ENCODE results near the gene TRIM41.

TRIM41 gene

GRCh38 chr5:181188700-181189362 is 34.2 kb upstream of the TRIM41 start:
- peak overlapping the region; percentile 62 for H3K27ac ChIP-seq (ENCODE audit: low read depth, low read length)
- peaks cover 5% of the 10 kb centered on the region for H3K4me1 ChIP-seq (ENCODE audit: control insufficient read depth, insufficient read depth, low read length)
- no peaks in the 10 kb centered on the region for H3K27me3 ChIP-seq (ENCODE audit: control insufficient read depth, insufficient read depth, low read length)
- H3K9ac ChIP-seq (ENCODE audit: low read length): peak overlapping the region; percentile 13
- H3K4me3 ChIP-seq (ENCODE audit: low read length): peak overlapping the region; percentile 95
- H3K36me3 ChIP-seq (ENCODE audit: control insufficient read depth, insufficient read depth, low read length): no peaks in the 10 kb centered on the region

DNA sequence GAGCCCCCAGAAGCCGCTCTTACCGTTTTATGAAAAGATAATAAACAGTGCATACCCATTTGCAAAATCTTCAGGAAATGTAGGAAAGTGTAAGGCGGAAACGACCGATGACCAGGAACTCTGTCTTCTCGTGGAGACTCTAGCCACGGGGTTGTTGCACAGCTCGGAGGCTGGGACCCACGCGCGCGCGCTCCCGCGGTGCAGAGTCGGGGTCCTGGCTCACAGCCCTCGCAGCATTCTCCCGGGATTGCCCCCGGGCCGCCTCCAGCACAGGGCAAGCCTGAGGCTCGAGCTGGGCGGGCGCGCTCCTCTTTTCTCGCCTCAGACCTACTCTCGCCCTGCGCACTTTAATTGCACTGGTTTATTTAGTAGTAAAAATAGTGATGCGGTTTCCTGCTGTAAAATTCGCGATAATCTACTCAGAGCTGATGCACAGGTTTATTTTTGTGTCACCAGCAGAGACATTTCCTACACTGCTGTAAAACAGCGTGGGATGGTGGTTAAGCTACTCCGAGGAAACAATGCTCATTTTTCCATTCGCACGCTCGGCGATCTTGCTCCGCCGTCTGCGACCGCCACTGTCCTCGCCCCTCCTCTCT is 33.6 kb upstream of the TRIM41 start:
- peaks cover 5% of the 10 kb centered on the region for H3K4me1 ChIP-seq (ENCODE audit: control insufficient read depth, insufficient read depth, low read length)
- H3K9ac ChIP-seq (ENCODE audit: low read length): peak overlapping the region; percentile 13
- peak overlapping the region; percentile 49 for H3K27ac ChIP-seq (ENCODE audit: low read depth, low read length)
- no peaks in the 10 kb centered on the region for H3K27me3 ChIP-seq (ENCODE audit: control insufficient read depth, insufficient read depth, low read length)
- H3K36me3 ChIP-seq (ENCODE audit: control insufficient read depth, insufficient read depth, low read length): no peaks in the 10 kb centered on the region
- H3K4me3 ChIP-seq (ENCODE audit: low read length): peak overlapping the region; percentile 95

- Histone ChIP-seq H3K27me3 (ENCODE audit: control insufficient read depth, insufficient read depth, low read length) (no peaks in the 10 kb centered on the region), H3K27ac (ENCODE audit: low read depth, low read length) (no peak overlapping the region), H3K4me3 (ENCODE audit: low read length) (peak overlapping the region; percentile 95), H3K9ac (ENCODE audit: low read length) (peak overlapping the region; percentile 17), H3K4me1 (ENCODE audit: control insufficient read depth, insufficient read depth, low read length) (peaks cover 5% of the 10 kb centered on the region), H3K36me3 (ENCODE audit: control insufficient read depth, insufficient read depth, low read length) (no peaks in the 10 kb centered on the region)
These were observed 32.9 kb upstream of the TRIM41 start for GRCh38 chr5:181189962-181190710.

DNA sequence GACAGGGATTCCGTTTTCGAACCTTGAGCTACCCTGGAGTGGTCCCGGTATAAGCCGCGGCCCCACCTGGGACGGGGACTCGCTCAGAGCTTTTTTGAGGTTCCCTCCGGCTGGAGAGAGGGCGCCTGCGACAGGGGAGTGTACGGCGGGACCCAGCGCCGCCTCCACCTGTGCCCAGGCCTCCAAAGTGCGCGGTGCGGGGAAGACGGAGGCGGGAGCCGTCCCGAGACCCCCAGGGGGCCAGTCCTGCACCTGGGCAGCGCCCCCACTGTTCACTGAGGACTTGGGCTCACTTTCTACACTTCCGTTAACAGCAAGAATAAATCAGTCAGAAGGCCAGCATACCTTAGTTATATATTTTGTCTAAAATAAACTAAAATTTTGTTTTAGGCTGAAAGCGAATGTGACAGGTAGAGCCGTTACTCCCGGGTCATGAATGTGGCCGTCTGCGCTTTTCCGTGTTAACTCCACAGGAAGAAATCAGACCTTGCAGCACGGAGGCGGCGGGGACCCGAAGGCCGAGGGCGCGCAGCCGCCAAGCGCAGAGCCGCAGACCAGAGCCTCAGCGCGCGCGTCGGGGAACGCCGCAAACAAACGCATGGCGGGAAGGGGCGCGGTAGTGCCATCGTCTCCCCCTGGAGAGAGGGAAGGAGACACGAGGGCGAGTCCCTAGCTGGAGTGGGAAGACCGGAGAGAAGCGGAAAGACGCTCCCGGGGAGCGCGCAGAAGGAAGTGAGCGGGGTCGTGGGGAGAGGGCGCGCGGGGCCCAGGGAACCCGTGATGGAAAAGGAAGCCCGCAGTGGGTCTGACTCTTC is 32.2 kb upstream of the TRIM41 start:
- H3K36me3 ChIP-seq (ENCODE audit: control insufficient read depth, insufficient read depth, low read length): no peaks in the 10 kb centered on the region
- peak overlapping the region; percentile 47 for H3K27ac ChIP-seq (ENCODE audit: low read depth, low read length)
- peaks cover 5% of the 10 kb centered on the region for H3K4me1 ChIP-seq (ENCODE audit: control insufficient read depth, insufficient read depth, low read length)
- H3K27me3 ChIP-seq (ENCODE audit: control insufficient read depth, insufficient read depth, low read length): no peaks in the 10 kb centered on the region
- H3K9ac ChIP-seq (ENCODE audit: low read length): peak overlapping the region; percentile 4
- peak overlapping the region; percentile 95 for H3K4me3 ChIP-seq (ENCODE audit: low read length)

GRCh38 chr5:181191526-181192336 is 31.4 kb upstream of the TRIM41 start:
- peaks cover 5% of the 10 kb centered on the region for H3K4me1 ChIP-seq (ENCODE audit: control insufficient read depth, insufficient read depth, low read length)
- peak overlapping the region; percentile 85 for H3K27ac ChIP-seq (ENCODE audit: low read depth, low read length)
- H3K36me3 ChIP-seq (ENCODE audit: control insufficient read depth, insufficient read depth, low read length): no peaks in the 10 kb centered on the region
- H3K9ac ChIP-seq (ENCODE audit: low read length): peak overlapping the region; percentile 64
- H3K4me3 ChIP-seq (ENCODE audit: low read length): peak overlapping the region; percentile 95
- H3K27me3 ChIP-seq (ENCODE audit: control insufficient read depth, insufficient read depth, low read length): no peaks in the 10 kb centered on the region

GRCh38 chr5:181192337-181193046 is 30.6 kb upstream of the TRIM41 start:
- Histone ChIP-seq H3K9ac (ENCODE audit: low read length) (no peak overlapping the region), H3K27me3 (ENCODE audit: control insufficient read depth, insufficient read depth, low read length) (no peaks in the 10 kb centered on the region), H3K36me3 (ENCODE audit: control insufficient read depth, insufficient read depth, low read length) (no peaks in the 10 kb centered on the region), H3K4me1 (ENCODE audit: control insufficient read depth, insufficient read depth, low read length) (peaks cover 5% of the 10 kb centered on the region), H3K27ac (ENCODE audit: low read depth, low read length) (peak overlapping the region; percentile 85), H3K4me3 (ENCODE audit: low read length) (peak overlapping the region; percentile 75)

GRCh38 chr5:181193656-181194055 is 29.4 kb upstream of the TRIM41 start:
- H3K4me1 ChIP-seq (ENCODE audit: control insufficient read depth, insufficient read depth, low read length): peaks cover 5% of the 10 kb centered on the region
- no peak overlapping the region for H3K27ac ChIP-seq (ENCODE audit: low read depth, low read length)
- H3K36me3 ChIP-seq (ENCODE audit: control insufficient read depth, insufficient read depth, low read length): no peaks in the 10 kb centered on the region

DNA sequence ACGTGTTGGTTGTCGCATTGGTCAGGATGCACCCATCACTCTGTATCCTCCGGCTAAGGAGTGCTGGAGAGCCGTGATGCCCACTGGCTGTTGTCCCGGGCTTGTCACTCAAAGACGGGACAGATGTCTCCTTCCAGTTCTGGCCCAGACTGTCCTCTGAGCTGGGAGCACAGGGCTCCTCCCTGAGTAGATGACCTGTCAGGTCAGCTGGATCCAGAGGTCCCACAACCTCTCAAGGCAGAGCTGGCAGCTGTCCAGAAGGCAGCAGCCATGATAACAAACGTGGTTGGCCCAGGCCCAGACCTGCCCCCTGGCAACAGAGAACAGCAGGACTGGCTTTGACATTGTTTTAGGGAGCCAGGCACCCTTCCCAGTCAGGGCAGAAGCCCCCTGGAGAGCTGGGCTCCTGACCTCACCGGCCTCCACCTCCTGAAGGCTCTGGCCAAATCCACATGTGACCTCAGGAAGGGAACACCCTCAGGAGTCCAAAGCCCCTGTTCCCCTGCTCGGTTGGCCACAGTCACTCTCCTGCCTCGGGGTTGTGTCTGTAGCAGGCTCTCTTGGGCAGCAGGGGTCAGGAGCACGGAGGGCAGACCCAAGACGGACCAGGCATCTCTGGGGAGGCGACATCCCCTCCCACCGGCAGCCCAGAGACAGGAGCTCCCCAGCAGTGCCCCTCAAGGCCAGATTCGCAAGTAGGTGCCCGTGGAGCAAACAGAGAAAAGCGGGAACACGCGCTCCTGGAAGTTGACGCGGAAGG is 28.4 kb upstream of the TRIM41 start:
- no peaks in the 10 kb centered on the region for H3K36me3 ChIP-seq (ENCODE audit: control insufficient read depth, insufficient read depth, low read length)
- H3K4me3 ChIP-seq (ENCODE audit: low read length): no peak overlapping the region
- H3K27ac ChIP-seq (ENCODE audit: low read depth, low read length): no peak overlapping the region
- H3K4me1 ChIP-seq (ENCODE audit: control insufficient read depth, insufficient read depth, low read length): peaks cover 5% of the 10 kb centered on the region
- no peak overlapping the region for H3K9ac ChIP-seq (ENCODE audit: low read length)
- no peaks in the 10 kb centered on the region for H3K27me3 ChIP-seq (ENCODE audit: control insufficient read depth, insufficient read depth, low read length)

More at GRCh38 chr5:181193656-181194055, 29.4 kb upstream of the TRIM41 start:
- no peaks in the 10 kb centered on the region for H3K27me3 ChIP-seq (ENCODE audit: control insufficient read depth, insufficient read depth, low read length)
- no peak overlapping the region for H3K9ac ChIP-seq (ENCODE audit: low read length)
- H3K4me3 ChIP-seq (ENCODE audit: low read length): no peak overlapping the region

DNA sequence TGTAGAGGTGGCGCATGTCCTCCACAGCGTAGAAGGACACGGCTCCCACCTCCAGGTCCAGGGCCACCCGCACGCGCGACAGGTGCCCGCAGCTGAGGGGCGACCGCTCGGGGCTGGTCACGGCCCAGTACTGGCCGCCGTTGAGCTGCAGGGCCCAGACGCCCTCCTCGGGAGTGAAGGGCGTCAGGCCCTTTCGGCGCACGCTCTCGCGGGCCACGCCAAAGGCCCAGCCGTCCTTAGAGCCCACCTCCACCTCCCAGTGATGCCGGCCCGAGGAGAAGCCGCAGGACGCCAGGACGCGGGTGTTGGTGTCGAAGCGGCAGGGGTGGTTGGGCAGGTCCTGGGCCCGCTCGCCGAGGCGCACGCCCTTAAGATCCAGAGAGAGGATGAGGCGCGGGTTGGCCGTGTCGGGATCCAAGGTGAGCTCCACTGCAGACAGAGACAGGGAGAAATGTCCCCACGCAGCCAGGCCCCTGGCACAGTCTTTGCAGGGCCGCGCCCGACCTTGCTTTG is 27.8 kb upstream of the TRIM41 start:
- Histone ChIP-seq H3K27ac (ENCODE audit: low read depth, low read length) (no peak overlapping the region), H3K36me3 (ENCODE audit: control insufficient read depth, insufficient read depth, low read length) (no peaks in the 10 kb centered on the region), H3K4me3 (ENCODE audit: low read length) (no peak overlapping the region), H3K9ac (ENCODE audit: low read length) (no peak overlapping the region), H3K4me1 (ENCODE audit: control insufficient read depth, insufficient read depth, low read length) (peaks cover 5% of the 10 kb centered on the region), H3K27me3 (ENCODE audit: control insufficient read depth, insufficient read depth, low read length) (no peaks in the 10 kb centered on the region)

GRCh38 chr5:181197326-181197951 is 25.6 kb upstream of the TRIM41 start:
- Histone ChIP-seq H3K9ac (ENCODE audit: low read length) (no peak overlapping the region), H3K4me3 (ENCODE audit: low read length) (no peak overlapping the region), H3K4me1 (ENCODE audit: control insufficient read depth, insufficient read depth, low read length) (peaks cover 3% of the 10 kb centered on the region), H3K27me3 (ENCODE audit: control insufficient read depth, insufficient read depth, low read length) (no peaks in the 10 kb centered on the region), H3K36me3 (ENCODE audit: control insufficient read depth, insufficient read depth, low read length) (no peaks in the 10 kb centered on the region), H3K27ac (ENCODE audit: low read depth, low read length) (no peak overlapping the region)
